ENCODE measurements around the gene CACHD1.

Gene CACHD1

GRCh38 chr1:64522740-64523139 lies 52.8 kb downstream of the CACHD1 start:
- Histone ChIP-seq H3K27me3 (ENCODE audit: insufficient read depth, low read length) (no peaks in the 10 kb centered on the region), H3K4me1 (ENCODE audit: control insufficient read depth, insufficient read depth, low read length, unreplicated experiment) (peaks cover 46% of the 10 kb centered on the region), H3K79me2 (ENCODE audit: control insufficient read depth, insufficient read depth, low read length, unreplicated experiment) (no peaks in the 10 kb centered on the region), H3K4me3 (ENCODE audit: low read depth, low read length) (no peak overlapping the region), H3K27ac (ENCODE audit: low read depth, low read length) (no peak overlapping the region), H2AFZ (ENCODE audit: low read length, unreplicated experiment) (no peak overlapping the region), H3K36me3 (ENCODE audit: insufficient read depth, low read length) (no peaks in the 10 kb centered on the region)

- H3K79me2 ChIP-seq (ENCODE audit: control insufficient read depth, insufficient read depth, low read length, unreplicated experiment) = no peaks in the 10 kb centered on the region
- H3K4me1 ChIP-seq (ENCODE audit: control insufficient read depth, insufficient read depth, low read length, unreplicated experiment) = peaks cover 44% of the 10 kb centered on the region
- H3K27me3 ChIP-seq (ENCODE audit: insufficient read depth, low read length) = no peaks in the 10 kb centered on the region
Observed at GRCh38 chr1:64523413-64524337, 53.7 kb downstream of the CACHD1 start.

GRCh38 chr1:64524614-64525013 lies 54.7 kb downstream of the CACHD1 start:
- Histone ChIP-seq H3K4me3 (ENCODE audit: low read depth, low read length) (no peak overlapping the region), H2AFZ (ENCODE audit: low read length, unreplicated experiment) (no peak overlapping the region), H3K79me2 (ENCODE audit: control insufficient read depth, insufficient read depth, low read length, unreplicated experiment) (no peaks in the 10 kb centered on the region), H3K27me3 (ENCODE audit: insufficient read depth, low read length) (no peaks in the 10 kb centered on the region), H3K4me1 (ENCODE audit: control insufficient read depth, insufficient read depth, low read length, unreplicated experiment) (peaks cover 36% of the 10 kb centered on the region), H3K27ac (ENCODE audit: low read depth, low read length) (no peak overlapping the region), H3K36me3 (ENCODE audit: insufficient read depth, low read length) (no peaks in the 10 kb centered on the region)

More at GRCh38 chr1:64523413-64524337, 53.7 kb downstream of the CACHD1 start:
- Histone ChIP-seq H3K36me3 (ENCODE audit: insufficient read depth, low read length) (no peaks in the 10 kb centered on the region), H3K27ac (ENCODE audit: low read depth, low read length) (no peak overlapping the region), H3K4me3 (ENCODE audit: low read depth, low read length) (no peak overlapping the region), H2AFZ (ENCODE audit: low read length, unreplicated experiment) (no peak overlapping the region)

GRCh38 chr1:64525116-64525686 lies 55.3 kb downstream of the CACHD1 start:
- H3K4me1 ChIP-seq (ENCODE audit: control insufficient read depth, insufficient read depth, low read length, unreplicated experiment) = peaks cover 30% of the 10 kb centered on the region

GRCh38 chr1:64526312-64526711 lies 56.4 kb downstream of the CACHD1 start:
- Histone ChIP-seq H3K79me2 (ENCODE audit: control insufficient read depth, insufficient read depth, low read length, unreplicated experiment) (no peaks in the 10 kb centered on the region), H3K4me1 (ENCODE audit: control insufficient read depth, insufficient read depth, low read length, unreplicated experiment) (peaks cover 24% of the 10 kb centered on the region), H2AFZ (ENCODE audit: low read length, unreplicated experiment) (peak overlapping the region; percentile 2), H3K36me3 (ENCODE audit: insufficient read depth, low read length) (no peaks in the 10 kb centered on the region), H3K27ac (ENCODE audit: low read depth, low read length) (peak overlapping the region; percentile 35), H3K4me3 (ENCODE audit: low read depth, low read length) (peak overlapping the region; percentile 63), H3K27me3 (ENCODE audit: insufficient read depth, low read length) (no peaks in the 10 kb centered on the region)

More at GRCh38 chr1:64525116-64525686, 55.3 kb downstream of the CACHD1 start:
- H3K79me2 ChIP-seq (ENCODE audit: control insufficient read depth, insufficient read depth, low read length, unreplicated experiment) = no peaks in the 10 kb centered on the region
- H2AFZ ChIP-seq (ENCODE audit: low read length, unreplicated experiment) = no peak overlapping the region
- H3K27me3 ChIP-seq (ENCODE audit: insufficient read depth, low read length) = no peaks in the 10 kb centered on the region
- H3K36me3 ChIP-seq (ENCODE audit: insufficient read depth, low read length) = no peaks in the 10 kb centered on the region
- H3K4me3 ChIP-seq (ENCODE audit: low read depth, low read length) = peak overlapping the region; percentile 63
- H3K27ac ChIP-seq (ENCODE audit: low read depth, low read length) = peak overlapping the region; percentile 35

- H3K36me3 ChIP-seq (ENCODE audit: insufficient read depth, low read length) = no peaks in the 10 kb centered on the region
- peaks cover 22% of the 10 kb centered on the region for H3K4me1 ChIP-seq (ENCODE audit: control insufficient read depth, insufficient read depth, low read length, unreplicated experiment)
- H3K27ac ChIP-seq (ENCODE audit: low read depth, low read length) = no peak overlapping the region
- H2AFZ ChIP-seq (ENCODE audit: low read length, unreplicated experiment) = no peak overlapping the region
- no peaks in the 10 kb centered on the region for H3K79me2 ChIP-seq (ENCODE audit: control insufficient read depth, insufficient read depth, low read length, unreplicated experiment)
- no peaks in the 10 kb centered on the region for H3K27me3 ChIP-seq (ENCODE audit: insufficient read depth, low read length)
- no peak overlapping the region for H3K4me3 ChIP-seq (ENCODE audit: low read depth, low read length)
Observed at GRCh38 chr1:64527165-64527564, 57.2 kb downstream of the CACHD1 start.

- H3K36me3 ChIP-seq (ENCODE audit: insufficient read depth, low read length) = no peaks in the 10 kb centered on the region
Observed at GRCh38 chr1:64527786-64528185, 57.9 kb downstream of the CACHD1 start.

GRCh38 chr1:64530969-64531692 lies 61.2 kb downstream of the CACHD1 start:
- peaks cover 8% of the 10 kb centered on the region for H3K4me1 ChIP-seq (ENCODE audit: control insufficient read depth, insufficient read depth, low read length, unreplicated experiment)

More at GRCh38 chr1:64527786-64528185, 57.9 kb downstream of the CACHD1 start:
- Histone ChIP-seq H3K79me2 (ENCODE audit: control insufficient read depth, insufficient read depth, low read length, unreplicated experiment) (no peaks in the 10 kb centered on the region), H3K4me3 (ENCODE audit: low read depth, low read length) (no peak overlapping the region), H3K27ac (ENCODE audit: low read depth, low read length) (no peak overlapping the region), H2AFZ (ENCODE audit: low read length, unreplicated experiment) (no peak overlapping the region), H3K27me3 (ENCODE audit: insufficient read depth, low read length) (no peaks in the 10 kb centered on the region), H3K4me1 (ENCODE audit: control insufficient read depth, insufficient read depth, low read length, unreplicated experiment) (peaks cover 22% of the 10 kb centered on the region)

GRCh38 chr1:64532646-64533045 lies 62.7 kb downstream of the CACHD1 start:
- peaks cover 8% of the 10 kb centered on the region for H3K4me1 ChIP-seq (ENCODE audit: control insufficient read depth, insufficient read depth, low read length, unreplicated experiment)
- H3K79me2 ChIP-seq (ENCODE audit: control insufficient read depth, insufficient read depth, low read length, unreplicated experiment) = no peaks in the 10 kb centered on the region
- H3K27me3 ChIP-seq (ENCODE audit: insufficient read depth, low read length) = no peaks in the 10 kb centered on the region
- H3K36me3 ChIP-seq (ENCODE audit: insufficient read depth, low read length) = no peaks in the 10 kb centered on the region
- H3K4me3 ChIP-seq (ENCODE audit: low read depth, low read length) = no peak overlapping the region
- no peak overlapping the region for H3K27ac ChIP-seq (ENCODE audit: low read depth, low read length)
- no peak overlapping the region for H2AFZ ChIP-seq (ENCODE audit: low read length, unreplicated experiment)

More at GRCh38 chr1:64530969-64531692, 61.2 kb downstream of the CACHD1 start:
- H2AFZ ChIP-seq (ENCODE audit: low read length, unreplicated experiment) = no peak overlapping the region
- no peaks in the 10 kb centered on the region for H3K27me3 ChIP-seq (ENCODE audit: insufficient read depth, low read length)
- H3K36me3 ChIP-seq (ENCODE audit: insufficient read depth, low read length) = no peaks in the 10 kb centered on the region
- H3K27ac ChIP-seq (ENCODE audit: low read depth, low read length) = no peak overlapping the region
- no peak overlapping the region for H3K4me3 ChIP-seq (ENCODE audit: low read depth, low read length)
- no peaks in the 10 kb centered on the region for H3K79me2 ChIP-seq (ENCODE audit: control insufficient read depth, insufficient read depth, low read length, unreplicated experiment)

GRCh38 chr1:64535938-64536835 lies 66.3 kb downstream of the CACHD1 start:
- peaks cover 22% of the 10 kb centered on the region for H3K4me1 ChIP-seq (ENCODE audit: control insufficient read depth, insufficient read depth, low read length, unreplicated experiment)
- H3K79me2 ChIP-seq (ENCODE audit: control insufficient read depth, insufficient read depth, low read length, unreplicated experiment) = no peaks in the 10 kb centered on the region
- no peak overlapping the region for H3K4me3 ChIP-seq (ENCODE audit: low read depth, low read length)
- no peaks in the 10 kb centered on the region for H3K36me3 ChIP-seq (ENCODE audit: insufficient read depth, low read length)
- H3K27ac ChIP-seq (ENCODE audit: low read depth, low read length) = no peak overlapping the region
- no peak overlapping the region for H2AFZ ChIP-seq (ENCODE audit: low read length, unreplicated experiment)
- H3K27me3 ChIP-seq (ENCODE audit: insufficient read depth, low read length) = no peaks in the 10 kb centered on the region

All from ACC112 (cell line).